Stimulated activated CD8-positive, alpha-beta memory T cell treated with anti-CD3 and anti-CD28 coated beads, Interleukin-7, amount 100 ng/mL, for 48 hours (primary cell): Measurements from ENCODE around the gene MRO.
"Not testable (repeated sequence)": the region's sequence is repeated elsewhere in the genome, so short reads cannot be mapped to it uniquely, and the experiment has no call there.

Experiments used
- DNase-seq, 2 donors: peaks; one replicate each; pipeline ENCODE4 v3.0.0-alpha.2; 2020; ENCODE audit warnings: low read depth in 1 of 2; ENCODE audit errors: extremely low read depth in 1 of 2

Gene MRO

DNA sequence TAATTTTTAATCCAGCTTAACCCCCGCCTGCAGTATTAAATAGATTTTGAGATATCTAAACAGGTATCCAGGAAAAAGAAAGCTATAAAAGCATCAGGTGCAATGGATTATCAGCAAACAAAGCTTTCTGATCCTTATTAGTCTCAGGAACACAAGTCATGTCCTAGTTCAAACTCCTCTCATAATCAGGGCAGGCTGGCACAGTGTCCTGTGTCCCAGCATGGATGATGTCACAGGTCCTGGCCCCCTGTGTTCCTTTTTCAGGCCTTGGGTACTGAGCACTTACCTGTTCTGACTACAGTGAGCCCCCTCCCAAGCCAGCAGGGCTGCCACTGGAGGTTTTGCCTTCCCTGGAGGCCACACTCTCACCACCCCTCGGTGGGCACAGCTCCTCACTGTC lies 19.5 kb upstream of the MRO start:
- DNase-seq: no peak

DNA sequence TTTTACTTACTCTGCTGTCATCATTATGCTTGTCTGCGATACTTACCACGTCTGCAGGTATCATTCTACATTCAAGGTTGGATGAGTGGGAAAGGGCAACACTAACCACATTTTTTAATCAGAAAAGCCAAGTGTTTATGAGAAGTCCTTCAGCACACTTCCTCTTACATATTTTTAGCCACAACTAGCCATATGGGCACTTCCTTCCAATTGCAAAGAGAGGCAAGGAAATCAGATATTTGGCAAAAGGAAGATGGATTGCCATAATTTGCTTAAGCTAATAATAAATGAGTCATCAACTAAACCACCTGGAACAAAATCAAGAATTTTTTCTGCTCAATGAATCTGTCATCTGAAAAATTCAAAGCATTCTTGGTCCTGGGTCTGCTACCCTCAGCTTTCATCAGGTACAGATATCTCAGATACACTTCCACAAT lies 16.7 kb upstream of the MRO start:
- DNase-seq: no peak

DNA sequence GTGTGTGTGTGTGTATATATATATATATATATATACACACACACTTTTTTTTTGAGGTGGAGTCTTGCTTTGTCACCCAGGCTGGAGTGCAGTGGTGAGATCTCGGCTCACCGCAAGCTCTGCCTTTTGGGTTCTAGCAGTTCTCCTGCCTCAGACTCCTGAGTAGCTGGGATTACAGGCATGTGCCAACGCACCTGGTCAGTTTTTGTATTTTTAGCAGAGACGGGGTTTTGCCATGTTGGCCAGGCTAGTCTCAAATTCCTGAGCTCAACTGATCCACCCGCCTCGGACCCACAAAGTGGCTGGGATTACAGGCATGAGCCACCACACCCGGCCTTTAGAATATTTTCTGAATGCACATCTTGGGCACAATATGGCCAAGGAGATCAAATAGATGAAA lies 13.7 kb upstream of the MRO start:
- not testable (repeated sequence) for DNase-seq

DNA sequence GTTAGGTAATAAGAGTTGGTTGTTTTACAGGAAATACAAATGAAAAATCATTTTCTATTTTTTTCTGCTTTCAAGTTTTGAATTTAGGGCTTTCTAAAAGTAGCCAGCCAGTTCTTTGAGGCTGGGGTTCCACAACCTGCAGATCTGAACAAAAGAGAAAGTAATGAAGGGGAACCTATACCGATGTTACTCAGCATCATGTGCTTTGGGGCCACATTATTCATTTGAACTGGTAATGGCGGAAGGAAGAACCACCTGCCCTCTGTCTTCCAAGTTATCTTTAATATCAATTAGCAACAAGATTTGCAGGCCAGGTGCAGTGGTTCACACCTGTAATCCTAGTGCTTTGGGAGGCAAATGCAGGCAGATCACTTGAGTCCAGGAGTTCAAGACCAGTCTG lies 12.9 kb upstream of the MRO start:
- no peak for DNase-seq

DNA sequence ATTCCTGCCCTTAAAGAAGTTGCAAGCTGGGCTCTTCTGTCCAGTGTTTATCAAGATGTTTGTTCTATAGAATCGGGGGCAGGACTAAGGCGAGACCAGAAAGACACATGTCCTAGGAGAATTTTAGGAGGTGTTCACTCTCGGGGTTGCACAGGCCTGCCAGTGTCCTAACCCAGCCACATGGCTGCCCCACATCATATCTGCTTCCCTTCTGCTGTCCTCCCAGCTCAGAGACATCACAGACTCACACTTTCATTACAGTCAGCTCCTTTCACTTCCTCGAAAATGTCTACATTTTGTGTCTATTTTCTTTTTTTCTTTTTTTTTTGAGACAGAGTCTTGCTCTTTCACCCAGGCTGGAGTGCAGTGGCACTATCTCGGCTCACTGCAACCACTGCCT lies 10.7 kb upstream of the MRO start:
- DNase-seq: no peak

DNA sequence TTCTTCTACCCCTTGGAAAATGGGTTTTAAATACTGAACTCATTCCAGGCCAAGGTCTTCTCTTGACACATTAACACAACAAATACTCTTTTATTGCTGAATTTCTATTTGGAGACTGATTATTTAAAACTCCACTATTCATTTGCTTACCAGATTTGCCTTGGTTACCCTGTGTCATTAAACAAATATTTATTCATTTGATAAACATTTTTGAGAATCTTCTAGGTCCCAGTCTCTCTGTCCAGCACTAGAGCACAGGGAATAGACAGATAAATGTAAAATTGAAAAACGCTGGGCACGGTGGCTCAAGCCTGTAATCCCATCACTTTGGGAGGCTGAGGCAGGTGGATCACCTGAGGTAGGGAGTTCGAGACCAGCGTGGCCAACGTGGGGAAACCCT lies 9.8 kb upstream of the MRO start:
- no peak for DNase-seq

DNA sequence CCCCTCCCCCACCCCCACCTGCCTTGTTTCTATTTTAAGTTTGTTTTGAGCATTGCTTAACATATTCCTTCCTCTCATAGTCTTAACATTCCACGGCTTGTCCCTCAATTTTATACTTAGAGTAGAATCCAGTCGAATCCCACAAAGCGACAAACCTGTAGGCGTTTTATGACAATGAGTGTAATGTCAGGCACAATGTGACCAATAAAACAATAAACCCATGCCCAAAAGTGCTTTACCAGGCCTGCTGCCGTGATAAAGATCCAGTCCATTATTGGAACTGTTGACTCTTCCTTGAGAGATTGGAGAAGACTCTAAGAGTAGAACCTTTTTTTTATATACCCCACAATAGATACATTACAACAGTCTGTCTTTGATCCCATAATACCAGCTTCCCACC lies 6.2 kb upstream of the MRO start:
- DNase-seq: no peak

DNA sequence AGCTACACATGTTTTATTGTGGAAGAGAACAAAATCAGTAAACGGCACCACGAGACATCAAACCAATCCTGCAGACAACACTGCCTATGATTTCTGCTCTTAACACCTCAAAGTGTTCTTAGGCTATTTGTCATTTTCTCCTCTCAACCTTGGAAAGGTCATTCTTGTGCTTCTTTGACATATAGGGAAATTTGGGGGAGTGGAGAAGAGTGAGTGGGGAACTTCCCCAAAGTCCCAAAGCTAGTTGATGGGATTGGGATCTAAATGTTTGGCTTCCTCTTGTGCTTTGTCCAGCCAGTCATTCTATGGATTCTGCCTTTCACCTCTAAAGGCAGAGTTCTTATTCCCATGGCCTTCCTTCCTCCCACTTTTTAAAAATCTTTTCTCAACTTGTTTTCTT lies 5.8 kb upstream of the MRO start:
- DNase-seq: no peak

DNA sequence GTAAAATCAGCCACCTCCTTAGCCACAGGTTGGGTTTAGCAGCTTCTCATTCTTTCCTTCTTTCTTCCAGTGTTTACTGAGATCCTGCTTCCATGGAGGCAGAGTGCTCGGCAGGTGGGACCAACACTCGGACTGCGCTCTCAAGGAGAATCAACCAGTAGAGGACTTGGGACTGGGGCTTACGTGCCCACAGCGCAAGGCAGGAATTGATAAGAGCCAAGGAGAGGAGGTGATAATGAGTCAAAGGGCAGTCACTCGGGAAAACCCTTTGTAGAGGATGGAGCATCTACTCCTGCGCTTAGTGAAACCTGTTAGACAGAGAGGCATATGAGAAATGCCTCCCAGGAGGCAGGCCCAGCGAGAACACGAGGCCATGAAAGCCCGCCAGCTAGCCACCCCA lies 2.9 kb upstream of the MRO start:
- DNase-seq: no peak

DNA sequence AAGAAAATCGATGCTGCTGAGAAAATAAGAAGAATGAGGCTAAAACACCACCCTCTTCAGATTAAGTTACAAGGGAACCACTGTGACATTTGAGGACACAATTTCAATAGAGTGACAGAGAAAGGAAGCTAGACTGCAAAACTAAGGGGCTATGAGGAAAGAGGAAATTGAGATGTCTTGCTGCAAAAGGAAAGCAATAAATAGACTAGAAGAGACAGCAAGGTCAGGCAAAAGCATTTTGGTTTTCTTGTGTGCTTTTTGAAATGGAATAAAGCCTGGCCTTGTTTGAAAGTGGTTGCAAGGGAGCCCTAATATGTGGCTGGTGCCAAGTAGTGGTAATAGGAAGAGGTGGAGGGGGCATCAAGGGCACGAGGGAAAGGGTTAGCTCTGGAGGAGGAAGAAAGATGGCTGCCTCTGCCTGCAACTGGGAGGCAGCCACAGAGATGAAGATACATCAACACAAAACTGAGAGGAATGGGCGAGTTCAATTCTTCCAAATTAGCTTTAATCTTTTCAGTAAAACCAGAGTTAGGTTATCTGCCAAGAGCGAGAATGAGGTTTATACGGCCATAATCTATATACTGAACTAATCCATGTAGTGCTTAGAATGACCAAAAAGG lies 1.2 kb upstream of the MRO start:
- DNase-seq: no peak

DNA sequence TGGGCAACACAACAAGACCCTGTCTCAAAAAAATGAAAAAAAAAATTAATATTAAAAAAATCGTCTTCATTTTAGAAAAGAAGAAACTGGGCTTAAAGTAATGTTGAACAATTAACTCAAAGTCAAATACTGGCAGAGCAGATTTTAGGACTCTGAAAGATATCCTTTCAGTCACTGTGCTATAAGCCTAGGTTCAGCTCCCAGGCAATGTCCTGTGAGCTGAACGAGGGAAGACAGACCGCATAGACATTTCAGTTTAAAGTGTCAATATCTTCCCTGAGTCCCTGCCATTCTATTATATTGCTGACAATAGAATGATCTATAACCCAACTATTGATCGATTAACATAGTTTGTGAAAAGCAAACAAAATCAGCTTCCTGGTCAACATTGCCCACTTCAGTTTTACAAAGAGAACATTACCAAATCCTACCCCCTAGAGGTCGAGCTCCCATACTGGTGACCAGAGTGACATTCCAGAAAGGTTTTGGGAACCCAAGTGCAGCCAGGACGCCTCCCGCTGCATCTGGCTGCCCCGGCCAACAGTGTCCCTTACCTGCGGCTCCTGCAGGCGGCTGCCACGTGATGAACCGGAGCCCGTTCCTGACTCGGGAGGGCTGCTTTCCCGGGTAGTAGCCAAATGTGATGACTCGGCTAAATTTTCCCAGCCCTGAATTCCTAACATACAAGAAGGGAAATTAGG lies 639 bp downstream of the MRO start:
- no peak for DNase-seq

DNA sequence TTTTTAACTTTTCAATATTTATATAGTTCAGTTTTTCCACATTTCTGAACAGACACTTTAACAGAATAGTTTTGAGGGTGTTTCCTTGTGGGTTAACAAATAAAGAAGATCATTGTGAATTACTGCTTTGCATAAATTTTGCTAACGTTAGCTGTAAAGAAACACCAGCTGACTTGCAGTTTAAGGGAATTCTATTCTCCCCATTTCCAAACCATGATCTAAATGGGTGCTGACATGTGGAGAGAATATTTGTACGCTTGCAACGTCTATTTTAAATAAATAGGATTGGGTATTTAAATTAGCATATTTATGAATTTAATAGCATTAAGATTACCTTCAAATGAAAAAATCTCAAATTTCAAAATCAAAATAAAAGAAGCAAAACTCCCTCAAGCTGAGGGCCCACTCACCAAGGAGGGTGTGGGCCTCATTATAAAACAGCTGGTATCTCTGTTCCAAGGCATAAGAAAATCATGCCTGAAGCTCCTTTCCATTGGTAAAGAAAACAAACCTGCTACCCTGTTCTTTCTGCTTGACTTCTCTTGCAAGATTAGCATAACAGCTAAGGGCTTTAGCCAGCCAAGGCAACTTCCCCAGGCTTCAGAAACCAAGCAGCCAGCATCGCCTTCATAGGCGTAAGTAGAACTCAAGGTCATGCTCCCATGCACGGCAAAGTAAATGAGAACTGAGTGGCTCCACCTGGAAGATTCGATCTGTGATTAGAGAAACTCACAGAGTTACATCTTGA lies 3.2 kb downstream of the MRO start:
- no peak for DNase-seq

DNA sequence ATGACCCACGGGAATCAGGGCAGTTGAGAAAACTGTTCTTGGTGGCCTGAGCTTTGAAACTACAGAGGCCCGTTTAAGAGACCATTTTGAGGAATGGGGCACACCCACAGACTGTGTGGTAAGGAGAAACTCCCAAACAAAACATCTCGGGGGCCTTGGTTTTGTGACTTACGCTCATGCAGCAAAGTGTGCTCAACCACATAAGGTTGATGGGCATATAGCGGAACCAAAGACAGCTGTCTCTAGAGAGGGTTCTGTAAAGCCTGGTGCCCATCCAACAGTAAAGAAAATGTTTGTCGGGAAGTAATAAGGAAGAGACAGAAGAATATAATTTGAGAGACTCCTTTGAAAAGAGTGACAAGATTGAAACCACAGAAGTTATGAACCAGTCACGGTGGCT lies 5.4 kb downstream of the MRO start:
- no peak for DNase-seq

DNA sequence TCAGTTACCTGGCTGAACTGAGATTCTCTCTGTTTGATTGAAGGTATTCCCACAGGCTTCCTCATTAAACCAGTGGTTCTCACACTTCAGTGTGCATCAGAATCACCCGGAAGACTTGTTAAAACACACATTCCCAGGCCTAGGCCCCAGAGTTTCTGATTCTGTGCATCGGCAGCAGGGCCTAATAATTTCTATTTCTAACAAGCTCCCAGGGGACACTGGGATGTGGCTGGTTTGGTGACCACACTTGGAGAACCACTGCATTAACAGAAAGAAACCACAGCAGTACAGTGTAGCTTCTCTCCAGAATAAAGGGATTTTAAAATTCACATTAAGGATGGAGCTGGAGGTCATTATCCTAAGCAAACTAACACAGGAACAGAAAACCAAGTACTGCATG lies 6.5 kb downstream of the MRO start:
- DNase-seq: no peak

DNA sequence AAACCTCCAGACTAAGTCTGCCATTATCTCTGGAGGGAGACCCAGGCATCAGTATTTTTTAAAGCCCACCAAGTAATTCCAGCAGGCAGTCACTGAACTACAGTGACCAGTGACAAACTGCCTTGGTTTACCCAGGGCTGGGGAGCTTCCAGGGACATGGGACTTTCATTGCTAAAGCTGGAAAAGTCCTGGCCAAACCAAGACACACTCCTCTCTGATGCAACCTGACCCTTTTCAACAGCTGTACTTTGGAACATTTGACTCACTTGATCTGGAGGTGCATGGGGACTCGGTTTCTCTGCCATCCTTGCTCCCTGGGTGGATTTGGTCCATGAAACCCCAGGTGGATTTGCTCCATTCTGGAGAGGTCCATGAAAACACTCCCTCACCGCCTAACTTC lies 7.0 kb downstream of the MRO start:
- no peak for DNase-seq

DNA sequence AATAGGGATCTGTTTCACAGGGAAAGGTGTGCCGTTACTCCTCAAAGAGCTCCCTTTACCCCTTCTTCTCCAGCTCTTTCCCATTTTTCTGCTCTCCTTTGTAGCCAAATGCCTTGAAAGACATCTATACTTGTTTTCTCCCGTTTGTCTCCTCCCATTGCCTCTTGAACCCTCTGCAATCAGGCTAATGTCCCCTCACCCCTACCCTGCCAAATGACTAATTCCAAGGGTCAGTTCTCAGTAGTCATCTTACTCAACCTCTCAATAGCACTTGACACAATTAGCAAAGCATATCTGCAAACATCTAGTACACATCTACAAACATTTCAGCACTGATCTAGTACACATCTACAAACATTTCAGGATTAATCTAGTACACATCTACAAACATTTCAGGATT lies 12.6 kb downstream of the MRO start:
- no peak for DNase-seq

DNA sequence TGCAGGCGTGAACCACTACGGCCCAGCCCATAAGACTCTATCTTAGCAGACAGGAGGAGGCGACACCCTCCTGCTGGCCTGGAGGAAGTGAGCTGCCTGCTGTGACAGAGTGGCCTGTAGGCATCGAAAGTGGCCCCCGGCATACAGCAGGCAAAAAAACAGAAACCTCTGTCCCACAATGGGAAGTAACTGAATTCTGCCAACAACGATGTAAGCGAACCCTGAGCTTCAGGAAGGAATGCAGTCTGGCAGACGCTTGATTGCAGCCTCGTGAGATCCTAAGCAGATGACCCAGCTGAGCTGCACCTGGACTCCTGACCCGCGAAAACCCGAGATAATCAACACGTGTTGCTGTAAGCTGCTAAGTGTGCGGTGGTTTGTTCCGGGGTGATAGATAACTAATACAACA lies 13.6 kb downstream of the MRO start:
- DNase-seq: no peak

DNA sequence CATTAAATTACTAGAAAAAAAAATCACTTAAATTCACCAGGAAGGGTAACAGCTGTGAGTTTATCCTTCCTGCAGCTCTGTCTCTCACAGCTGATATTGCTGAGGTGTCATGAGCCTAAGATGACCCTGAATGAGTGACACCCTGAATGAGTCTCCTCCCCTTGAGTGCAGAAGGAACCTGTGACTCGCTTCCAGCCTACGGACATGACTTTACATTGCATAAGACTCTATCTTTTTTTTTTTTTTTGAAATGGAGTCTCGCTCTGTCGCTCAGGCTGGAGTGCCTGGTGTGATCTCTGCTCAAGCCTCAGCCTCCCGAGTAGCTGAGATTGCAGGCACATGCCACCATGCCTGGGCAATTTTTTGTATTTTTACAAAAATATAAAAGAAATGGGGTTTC lies 14.1 kb downstream of the MRO start:
- peak in 1 of 2 donors; percentile 5 for DNase-seq

DNA sequence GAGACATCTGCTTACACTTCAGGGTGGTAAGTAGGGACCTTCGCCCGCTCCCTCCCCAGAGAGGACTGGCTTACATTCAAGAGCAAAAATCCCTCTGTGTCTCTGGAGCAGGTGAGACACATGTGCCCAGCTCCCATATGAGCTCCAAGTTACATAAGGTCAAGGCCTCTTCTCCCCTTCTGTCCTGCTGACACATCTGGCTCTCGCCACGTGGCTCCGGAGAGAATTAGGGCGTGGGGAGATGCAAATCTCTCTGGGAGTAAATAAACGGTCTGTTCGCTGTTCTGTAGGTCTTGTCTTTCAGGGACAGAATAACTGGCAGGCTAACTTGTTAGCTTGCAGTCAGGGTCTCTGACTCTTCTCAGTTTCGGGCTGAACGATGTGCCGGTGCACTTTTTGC lies 16.2 kb downstream of the MRO start:
- no peak for DNase-seq

DNA sequence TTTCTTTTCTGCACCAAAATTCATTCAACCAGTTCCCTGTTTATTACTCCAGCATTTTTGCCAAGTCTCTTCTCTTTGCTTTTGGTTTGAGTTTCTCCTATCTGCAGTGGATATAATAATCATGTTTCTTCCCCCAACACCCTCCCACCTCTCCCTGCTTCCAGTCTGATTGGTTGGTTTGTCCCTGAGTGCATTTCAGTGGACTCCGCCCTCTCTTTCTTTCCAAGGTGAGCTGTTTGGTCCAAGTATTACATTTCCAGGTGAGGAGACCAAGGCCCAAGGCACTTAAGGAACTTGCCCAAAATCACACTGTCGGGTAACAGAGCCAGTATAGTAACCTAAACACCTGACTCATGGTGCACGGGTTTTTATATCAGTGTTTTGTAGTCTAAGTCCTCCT lies 17.7 kb downstream of the MRO start:
- no peak for DNase-seq

DNA sequence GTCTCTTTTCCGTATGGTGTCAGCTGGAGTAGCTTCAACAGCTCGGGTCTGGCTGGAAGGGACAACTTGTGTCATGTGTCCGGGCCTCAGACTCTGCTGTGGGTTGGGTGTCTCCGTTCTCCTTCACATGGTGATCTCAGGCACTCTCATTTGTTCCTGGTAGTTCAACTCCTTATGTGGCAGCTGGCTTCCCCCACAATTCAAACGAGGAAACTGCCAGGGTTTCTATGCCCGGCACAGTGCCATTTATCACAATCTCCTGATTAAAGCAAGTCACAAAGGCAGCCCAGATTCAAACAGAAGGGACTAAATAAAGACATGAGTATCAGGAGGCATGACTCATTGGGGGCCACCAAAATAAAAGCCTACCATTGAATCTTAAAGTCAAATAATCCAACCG lies 22.7 kb downstream of the MRO start:
- no peak for DNase-seq

DNA sequence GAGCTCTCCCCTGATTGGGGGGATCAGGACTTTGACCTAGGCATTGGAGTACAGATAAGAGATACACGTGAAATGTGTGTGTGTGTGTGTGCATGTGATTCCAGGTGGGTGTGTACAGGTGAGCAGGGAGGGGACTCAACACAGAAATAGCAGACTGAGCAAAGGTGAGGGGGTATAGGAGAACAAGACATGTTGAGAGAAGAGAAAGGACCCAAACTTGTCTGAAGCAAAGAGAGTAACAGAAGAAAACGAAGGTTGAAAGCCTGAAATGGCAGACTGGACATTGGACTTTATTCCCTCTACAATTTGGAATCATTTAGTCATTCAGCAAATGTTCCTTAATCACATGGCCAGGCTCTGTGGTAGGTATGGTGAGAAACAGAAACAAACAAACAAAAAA lies 23.3 kb downstream of the MRO start:
- DNase-seq: no peak
